OCI-M2 (cell line): ENCODE measurements around the gene COX10.

Experiments used
- DNase-seq: peaks from one replicate; lab custom pipeline; 2025; ENCODE audit not compliant: unreplicated experiment; lab: John Stamatoyannopoulos, UW

COX10 gene

GRCh38 chr17:14245002-14245401, 175.7 kb downstream of the COX10 start:
- DNase-seq, result no peak

GRCh38 chr17:14245629-14246028, 176.3 kb downstream of the COX10 start:
- DNase-seq, result no peak
